ENCODE measurements around the gene MCTP2.

Gene MCTP2

DNA sequence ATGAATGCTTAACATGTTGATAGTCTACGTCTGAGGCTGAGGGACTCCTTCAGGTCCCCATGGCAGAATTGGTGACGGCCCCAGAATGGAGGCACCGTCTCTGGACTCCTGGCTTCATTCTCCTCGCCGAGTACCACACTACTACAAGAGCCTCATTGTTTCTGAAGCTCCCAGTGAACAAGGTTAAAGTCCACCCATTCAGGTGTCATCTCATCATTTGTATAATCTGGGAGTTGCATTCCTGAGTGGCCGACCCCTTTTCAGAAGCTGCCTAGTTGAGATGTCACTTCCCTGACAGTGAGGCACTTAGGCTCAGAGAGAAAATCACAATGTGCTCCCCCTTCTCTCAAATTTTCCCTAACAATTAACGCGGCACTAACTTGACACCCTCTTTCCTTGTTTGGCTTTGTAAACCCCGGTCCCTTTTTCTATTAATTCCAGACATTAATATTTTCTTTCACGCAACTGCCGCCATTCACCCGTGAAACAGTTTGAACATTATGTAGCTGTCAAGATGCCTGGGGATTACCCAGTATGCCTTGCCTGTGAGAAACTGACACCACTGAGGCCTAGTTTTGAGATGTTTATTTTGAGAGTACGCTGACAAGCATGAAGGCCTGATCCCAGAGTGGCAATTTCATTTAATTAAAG lies 105.6 kb downstream of the MCTP2 start:
- DNase-seq (ENCODE audit: insufficient read length, low spot score) (no peak), FAIRE-seq (no peak)

GRCh38 chr15:94338243-94338846 lies 107.0 kb downstream of the MCTP2 start:
- DNase-seq (ENCODE audit: insufficient read length, low spot score) = no peak
- FAIRE-seq = no peak

GRCh38 chr15:94346282-94346681 lies 114.9 kb downstream of the MCTP2 start:
- no peak for DNase-seq (ENCODE audit: insufficient read length, low spot score)

DNA sequence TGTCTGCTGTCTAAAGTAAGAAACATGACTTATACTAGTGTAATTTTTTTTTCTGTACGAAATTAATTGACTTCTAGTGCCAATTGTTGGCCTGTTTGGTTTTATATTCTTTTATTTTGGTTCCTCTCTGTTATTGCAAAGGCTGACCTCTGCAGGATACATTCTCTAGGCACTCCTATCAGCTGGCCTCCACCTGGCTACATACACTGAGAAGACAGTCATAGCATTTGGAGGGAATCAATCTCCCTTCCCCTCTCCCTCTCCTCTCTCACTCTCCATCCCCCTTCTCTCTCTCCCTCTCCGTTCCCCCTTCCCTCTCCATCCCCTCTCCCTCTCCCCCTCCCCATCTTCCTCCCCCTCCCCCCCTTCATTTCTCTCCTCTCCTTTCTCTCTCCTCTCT lies 116.7 kb downstream of the MCTP2 start:
- no peak for FAIRE-seq
- DNase-seq (ENCODE audit: insufficient read length, low spot score) = no peak

More at GRCh38 chr15:94346282-94346681, 114.9 kb downstream of the MCTP2 start:
- no peak for FAIRE-seq

DNA sequence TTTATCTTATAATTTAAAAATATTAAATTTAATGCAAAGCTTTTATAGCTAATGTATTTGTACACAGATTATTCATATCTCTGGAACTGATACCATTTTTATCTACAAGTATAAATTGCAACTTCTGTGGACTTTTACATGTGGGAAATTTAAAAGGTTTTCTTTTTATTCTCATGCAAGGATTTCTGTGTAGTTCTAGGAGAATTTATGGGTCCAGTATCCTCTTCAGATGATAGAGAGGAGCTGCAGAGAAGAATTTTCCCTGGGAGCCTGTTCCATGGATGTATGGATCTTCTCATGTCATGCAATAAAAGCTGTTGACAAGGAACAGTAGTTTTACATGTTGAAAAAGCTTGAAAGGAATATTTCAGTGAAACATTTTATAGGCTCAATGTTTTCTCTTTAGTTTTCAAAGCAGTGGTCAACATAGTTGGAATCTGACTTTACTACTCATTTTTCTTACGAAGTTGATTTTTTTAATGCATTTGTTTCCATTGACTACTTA lies 119.7 kb downstream of the MCTP2 start:
- DNase-seq (ENCODE audit: insufficient read length, low spot score) (no peak), FAIRE-seq (no peak)

GRCh38 chr15:94352636-94353487 lies 121.5 kb downstream of the MCTP2 start:
- no peak for FAIRE-seq
- no peak for DNase-seq (ENCODE audit: insufficient read length, low spot score)

- DNase-seq (ENCODE audit: insufficient read length, low spot score) (no peak), FAIRE-seq (no peak)
Measured at GRCh38 chr15:94353488-94353820, 122.1 kb downstream of the MCTP2 start.

DNA sequence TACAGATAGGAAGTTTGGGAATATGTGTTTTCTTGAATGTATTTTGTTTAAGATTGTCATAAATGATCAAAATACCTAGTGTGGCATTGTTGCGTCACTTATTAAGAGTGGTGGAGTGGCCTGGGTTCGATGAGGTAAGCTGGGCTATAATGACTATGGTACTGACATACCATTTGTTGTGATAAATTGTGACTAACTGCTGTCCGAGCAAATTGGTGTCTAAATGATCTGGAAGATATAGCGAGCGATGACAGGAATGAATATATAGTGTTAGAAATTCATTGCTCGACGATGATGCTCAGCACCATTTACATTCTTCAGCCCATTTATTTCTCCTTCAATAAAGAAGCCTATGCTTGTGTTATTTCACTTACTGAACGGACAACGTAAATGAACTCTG lies 123.3 kb downstream of the MCTP2 start:
- FAIRE-seq = no peak

DNA sequence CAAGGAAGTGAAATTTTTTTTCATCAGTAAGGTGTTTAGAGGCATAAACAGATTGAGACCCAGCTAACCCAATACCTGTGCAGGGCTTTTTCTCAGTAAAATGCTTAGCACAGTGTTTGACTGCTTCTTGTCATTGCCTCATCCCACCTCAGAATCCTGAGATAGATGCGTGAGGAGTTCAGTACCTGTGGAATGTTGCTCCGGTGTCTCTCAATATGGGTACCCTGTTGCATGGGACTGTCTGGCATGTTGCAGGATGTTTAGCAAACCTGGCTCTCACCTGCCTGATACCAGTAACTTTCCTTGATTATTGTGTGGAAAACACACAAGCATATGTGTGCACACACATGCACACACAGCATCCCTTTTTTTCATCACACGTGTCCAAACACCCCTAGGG lies 128.4 kb downstream of the MCTP2 start:
- no peak for FAIRE-seq
- no peak for DNase-seq (ENCODE audit: insufficient read length, low spot score)

More for the DNA sequence above, 123.3 kb downstream of the MCTP2 start:
- DNase-seq (ENCODE audit: insufficient read length, low spot score) = no peak

DNA sequence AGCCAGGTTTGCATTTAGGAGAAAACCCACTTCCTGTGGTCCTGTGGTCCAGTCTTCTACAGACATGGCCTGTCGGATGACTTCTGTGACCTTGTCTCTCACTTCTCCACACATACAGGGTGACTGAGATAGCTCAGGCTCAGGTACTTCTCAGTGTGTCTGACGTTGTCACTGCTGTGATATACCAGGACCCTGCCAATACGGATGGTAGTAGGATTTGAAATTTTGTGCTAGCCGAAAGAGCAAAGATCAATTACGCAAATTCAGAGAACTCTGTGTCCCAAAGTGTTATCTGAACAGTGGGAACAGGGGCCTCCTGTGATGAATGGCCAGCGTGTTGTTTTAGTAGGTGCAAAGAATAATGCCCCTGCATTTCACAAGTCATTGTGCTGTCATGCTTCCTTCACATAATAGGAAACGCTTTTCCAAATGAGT lies 128.9 kb downstream of the MCTP2 start:
- FAIRE-seq (no peak), DNase-seq (ENCODE audit: insufficient read length, low spot score) (no peak)

GRCh38 chr15:94362385-94363092 lies 131.2 kb downstream of the MCTP2 start:
- FAIRE-seq (no peak), DNase-seq (ENCODE audit: insufficient read length, low spot score) (no peak)

GRCh38 chr15:94363382-94363781 lies 132.0 kb downstream of the MCTP2 start:
- no peak for FAIRE-seq
- DNase-seq (ENCODE audit: insufficient read length, low spot score) = no peak

DNA sequence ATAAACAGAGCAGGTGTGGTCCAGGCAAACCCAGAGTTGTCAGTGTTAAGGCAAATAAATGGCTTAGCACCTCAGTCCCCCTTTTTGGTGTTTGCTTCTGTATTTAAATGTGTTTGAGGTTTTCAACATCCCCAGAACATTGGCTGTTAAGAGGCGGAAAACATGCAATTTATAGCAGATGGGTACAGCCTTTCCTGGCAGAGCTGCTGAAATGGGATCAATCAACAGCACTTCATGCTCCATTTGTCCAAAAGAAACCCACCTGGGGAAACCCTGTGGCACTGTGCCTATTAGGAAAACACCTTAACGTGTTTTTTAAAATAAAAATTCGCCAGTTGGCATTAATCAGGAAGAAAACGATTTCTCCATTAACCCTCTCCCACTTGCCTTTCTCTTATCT lies 135.4 kb downstream of the MCTP2 start:
- FAIRE-seq (no peak), DNase-seq (ENCODE audit: insufficient read length, low spot score) (no peak)

GRCh38 chr15:94367726-94368535 lies 136.6 kb downstream of the MCTP2 start:
- DNase-seq (ENCODE audit: insufficient read length, low spot score) (no peak), FAIRE-seq (no peak)

GRCh38 chr15:94370206-94370935 lies 139.0 kb downstream of the MCTP2 start:
- FAIRE-seq = no peak
- no peak for DNase-seq (ENCODE audit: insufficient read length, low spot score)

- no peak for FAIRE-seq
- no peak for DNase-seq (ENCODE audit: insufficient read length, low spot score)
Measured at GRCh38 chr15:94370936-94371285, 139.6 kb downstream of the MCTP2 start.

DNA sequence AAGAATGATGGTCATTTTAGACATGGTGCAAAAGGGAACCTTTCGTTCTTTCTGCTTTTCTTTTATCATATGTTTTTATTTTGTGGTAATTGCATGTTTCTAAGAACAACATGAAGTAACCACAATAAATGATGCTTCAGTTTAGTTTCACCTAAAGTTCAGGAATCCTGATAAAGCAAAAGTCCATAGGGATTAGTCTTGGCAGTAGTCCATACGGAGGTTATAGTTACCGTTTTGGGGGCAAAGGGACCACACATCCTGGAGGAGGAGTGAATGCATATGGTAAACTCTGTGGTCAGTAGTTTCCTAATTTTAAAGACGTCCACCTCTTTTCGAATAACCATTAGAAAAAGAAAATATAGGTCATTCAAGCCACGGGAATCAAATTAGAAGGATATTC lies 141.5 kb downstream of the MCTP2 start:
- no peak for DNase-seq (ENCODE audit: insufficient read length, low spot score)
- FAIRE-seq = no peak

DNA sequence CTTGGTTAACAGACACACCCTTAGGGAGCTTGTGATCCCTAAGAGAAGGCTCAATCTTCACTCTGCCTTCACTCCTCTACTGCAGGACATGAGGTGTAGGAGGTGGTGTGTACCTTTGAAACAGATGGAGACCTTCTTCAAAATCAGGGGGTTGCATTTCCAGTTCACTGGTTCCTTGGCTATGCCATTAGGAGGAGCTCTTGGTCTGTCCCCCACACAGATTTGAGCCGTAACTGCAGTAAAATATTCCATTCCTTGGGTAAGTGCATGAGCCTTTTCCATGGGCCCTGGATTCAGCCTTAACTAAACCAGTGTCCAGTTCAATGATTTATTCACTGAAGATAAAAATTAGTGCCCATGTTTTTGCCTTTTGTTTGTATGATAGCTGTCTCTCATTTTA lies 144.6 kb downstream of the MCTP2 start:
- DNase-seq (ENCODE audit: insufficient read length, low spot score) (no peak), FAIRE-seq (no peak)

DNA sequence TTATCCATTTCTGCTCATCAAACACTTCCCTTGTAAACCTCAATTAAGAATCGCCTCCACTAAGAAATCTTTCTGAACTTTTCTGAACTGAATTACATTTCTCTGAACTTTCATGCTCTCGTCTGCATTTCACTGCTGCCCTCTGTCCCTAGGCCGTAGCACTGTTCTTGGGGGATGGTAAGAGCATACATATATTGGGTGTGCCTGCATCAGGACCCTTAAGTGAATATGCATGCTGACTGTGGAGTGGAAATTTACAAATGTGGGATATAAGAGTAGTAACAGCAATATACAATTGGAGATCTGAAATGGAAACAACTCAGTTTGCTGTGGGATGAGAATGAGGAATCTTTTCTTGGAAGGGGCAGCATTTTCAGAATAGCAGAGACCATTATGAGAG lies 148.6 kb downstream of the MCTP2 start:
- no peak for DNase-seq (ENCODE audit: insufficient read length, low spot score)
- FAIRE-seq = no peak

DNA sequence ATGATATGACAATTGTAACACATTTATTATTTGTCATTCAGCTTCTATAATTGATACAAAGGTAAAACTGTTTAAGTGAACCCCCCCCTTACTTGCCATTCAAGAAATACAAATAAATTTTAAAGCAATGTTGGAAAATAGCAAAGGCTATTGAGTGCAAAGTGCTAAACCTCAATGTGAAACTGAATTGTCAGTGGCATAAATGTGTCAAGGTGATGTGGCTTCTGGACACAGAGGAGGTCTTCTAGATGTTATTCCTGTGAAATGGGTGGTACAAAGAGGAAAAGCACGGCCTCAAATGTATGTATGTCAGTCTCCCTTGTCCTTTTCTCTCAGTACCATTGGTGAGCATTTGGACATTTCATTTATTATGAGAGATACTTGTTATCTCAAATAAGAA lies 149.4 kb downstream of the MCTP2 start:
- DNase-seq (ENCODE audit: insufficient read length, low spot score) (no peak), FAIRE-seq (no peak)

Measured in HTR-8/SVneo (cell line).